ENCODE measurements around the gene FHDC1. TPM values are rescaled to one million over a fixed set of nuclear protein-coding genes. Genes with fewer than 3 reads are reported as not detected.

Gene FHDC1
- total RNA-seq, 1 experiment from 2014 or later: 18.1 TPM

- TF ChIP-seq ZBTB43 (CRISPR knock-in tag; IDR thresholded peaks at IDR 0.05) (no peak), JUN (CRISPR knock-in tag; IDR thresholded peaks at IDR 0.05) (no peak), E2F4 (CRISPR knock-in tag; IDR thresholded peaks at IDR 0.05; ENCODE audit: borderline replicate concordance, low read depth) (no peak), TEAD4 (CRISPR knock-in tag; IDR thresholded peaks at IDR 0.05) (no peak), ZNF423 (CRISPR knock-in tag; IDR thresholded peaks at IDR 0.05) (no peak), NFATC4 (CRISPR knock-in tag; IDR thresholded peaks at IDR 0.05) (no peak), ETV6 (CRISPR knock-in tag; IDR thresholded peaks at IDR 0.05) (no peak), ESRRA (CRISPR knock-in tag; IDR thresholded peaks at IDR 0.05; ENCODE audit: borderline replicate concordance) (no peak), ELF4 (CRISPR knock-in tag; IDR thresholded peaks at IDR 0.05; ENCODE audit: low read depth) (no peak), CBFB (CRISPR knock-in tag; IDR thresholded peaks at IDR 0.05; ENCODE audit: low read depth) (no peak), ZNF425 (CRISPR knock-in tag; conservative IDR thresholded peaks at IDR 0.05) (no peak), ATF1 (CRISPR knock-in tag; IDR thresholded peaks at IDR 0.05) (no peak), CTCF (IDR thresholded peaks at IDR 0.05) (no peak), ZNF671 (CRISPR knock-in tag; IDR thresholded peaks at IDR 0.05) (no peak), HMGA2 (CRISPR knock-in tag; IDR thresholded peaks at IDR 0.05) (no peak), GRHL2 (CRISPR knock-in tag; IDR thresholded peaks at IDR 0.05; ENCODE audit: insufficient replicate concordance, severe bottlenecking) (no peak)
- TF ChIP-seq, protein P1, sequence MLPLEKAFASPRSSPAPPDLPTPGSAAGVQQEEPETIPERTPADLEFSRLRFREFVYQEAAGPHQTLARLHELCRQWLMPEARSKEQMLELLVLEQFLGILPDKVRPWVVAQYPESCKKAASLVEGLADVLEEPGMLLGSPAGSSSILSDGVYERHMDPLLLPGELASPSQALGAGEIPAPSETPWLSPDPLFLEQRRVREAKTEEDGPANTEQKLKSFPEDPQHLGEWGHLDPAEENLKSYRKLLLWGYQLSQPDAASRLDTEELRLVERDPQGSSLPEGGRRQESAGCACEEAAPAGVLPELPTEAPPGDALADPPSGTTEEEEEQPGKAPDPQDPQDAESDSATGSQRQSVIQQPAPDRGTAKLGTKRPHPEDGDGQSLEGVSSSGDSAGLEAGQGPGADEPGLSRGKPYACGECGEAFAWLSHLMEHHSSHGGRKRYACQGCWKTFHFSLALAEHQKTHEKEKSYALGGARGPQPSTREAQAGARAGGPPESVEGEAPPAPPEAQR (CRISPR knock-in tag; IDR thresholded peaks at IDR 0.05): no peak
- TF ChIP-seq, protein P2, sequence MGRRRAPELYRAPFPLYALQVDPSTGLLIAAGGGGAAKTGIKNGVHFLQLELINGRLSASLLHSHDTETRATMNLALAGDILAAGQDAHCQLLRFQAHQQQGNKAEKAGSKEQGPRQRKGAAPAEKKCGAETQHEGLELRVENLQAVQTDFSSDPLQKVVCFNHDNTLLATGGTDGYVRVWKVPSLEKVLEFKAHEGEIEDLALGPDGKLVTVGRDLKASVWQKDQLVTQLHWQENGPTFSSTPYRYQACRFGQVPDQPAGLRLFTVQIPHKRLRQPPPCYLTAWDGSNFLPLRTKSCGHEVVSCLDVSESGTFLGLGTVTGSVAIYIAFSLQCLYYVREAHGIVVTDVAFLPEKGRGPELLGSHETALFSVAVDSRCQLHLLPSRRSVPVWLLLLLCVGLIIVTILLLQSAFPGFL (CRISPR knock-in tag; IDR thresholded peaks at IDR 0.05; ENCODE audit: borderline replicate concordance): no peak
- TF ChIP-seq, protein P3, sequence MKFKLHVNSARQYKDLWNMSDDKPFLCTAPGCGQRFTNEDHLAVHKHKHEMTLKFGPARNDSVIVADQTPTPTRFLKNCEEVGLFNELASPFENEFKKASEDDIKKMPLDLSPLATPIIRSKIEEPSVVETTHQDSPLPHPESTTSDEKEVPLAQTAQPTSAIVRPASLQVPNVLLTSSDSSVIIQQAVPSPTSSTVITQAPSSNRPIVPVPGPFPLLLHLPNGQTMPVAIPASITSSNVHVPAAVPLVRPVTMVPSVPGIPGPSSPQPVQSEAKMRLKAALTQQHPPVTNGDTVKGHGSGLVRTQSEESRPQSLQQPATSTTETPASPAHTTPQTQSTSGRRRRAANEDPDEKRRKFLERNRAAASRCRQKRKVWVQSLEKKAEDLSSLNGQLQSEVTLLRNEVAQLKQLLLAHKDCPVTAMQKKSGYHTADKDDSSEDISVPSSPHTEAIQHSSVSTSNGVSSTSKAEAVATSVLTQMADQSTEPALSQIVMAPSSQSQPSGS (CRISPR knock-in tag; IDR thresholded peaks at IDR 0.05; ENCODE audit: borderline replicate concordance, low read depth): no peak
- TF ChIP-seq, protein P4, sequence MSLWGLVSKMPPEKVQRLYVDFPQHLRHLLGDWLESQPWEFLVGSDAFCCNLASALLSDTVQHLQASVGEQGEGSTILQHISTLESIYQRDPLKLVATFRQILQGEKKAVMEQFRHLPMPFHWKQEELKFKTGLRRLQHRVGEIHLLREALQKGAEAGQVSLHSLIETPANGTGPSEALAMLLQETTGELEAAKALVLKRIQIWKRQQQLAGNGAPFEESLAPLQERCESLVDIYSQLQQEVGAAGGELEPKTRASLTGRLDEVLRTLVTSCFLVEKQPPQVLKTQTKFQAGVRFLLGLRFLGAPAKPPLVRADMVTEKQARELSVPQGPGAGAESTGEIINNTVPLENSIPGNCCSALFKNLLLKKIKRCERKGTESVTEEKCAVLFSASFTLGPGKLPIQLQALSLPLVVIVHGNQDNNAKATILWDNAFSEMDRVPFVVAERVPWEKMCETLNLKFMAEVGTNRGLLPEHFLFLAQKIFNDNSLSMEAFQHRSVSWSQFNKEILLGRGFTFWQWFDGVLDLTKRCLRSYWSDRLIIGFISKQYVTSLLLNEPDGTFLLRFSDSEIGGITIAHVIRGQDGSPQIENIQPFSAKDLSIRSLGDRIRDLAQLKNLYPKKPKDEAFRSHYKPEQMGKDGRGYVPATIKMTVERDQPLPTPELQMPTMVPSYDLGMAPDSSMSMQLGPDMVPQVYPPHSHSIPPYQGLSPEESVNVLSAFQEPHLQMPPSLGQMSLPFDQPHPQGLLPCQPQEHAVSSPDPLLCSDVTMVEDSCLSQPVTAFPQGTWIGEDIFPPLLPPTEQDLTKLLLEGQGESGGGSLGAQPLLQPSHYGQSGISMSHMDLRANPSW (CRISPR knock-in tag; conservative IDR thresholded peaks at IDR 0.05; ENCODE audit: low read depth): no peak
- ChIA-PET POLR2A (interaction anchor here (1.5 kb wide), 1 partner anchor 10 kb away, joined by 3 read pairs; no protein-coding TSS in a partner anchor), CTCF (interaction anchor here (0.9 to 2.3 kb wide), 2 partner anchors 12 to 83 kb away, joined by 3 to 9 read pairs; no protein-coding TSS in a partner anchor)
- H3K27me3 Mint-ChIP-seq (ENCODE audit: low read depth): no peaks in the 10 kb centered on the region; the same call in 1 of the 2 replicates
- ATAC-seq: no peak
- no peaks in the 10 kb centered on the region for H3K9me3 Mint-ChIP-seq
- no peaks in the 10 kb centered on the region for H3K36me3 Mint-ChIP-seq
- H3K4me3 Mint-ChIP-seq: no peak overlapping the region
- DNase-seq (ENCODE audit: low spot score): no peak
- no peak overlapping the region for H3K27ac Mint-ChIP-seq
- H3K4me1 Mint-ChIP-seq: peaks cover 56% of the 10 kb centered on the region
These were observed 63.9 kb downstream of the FHDC1 start for GRCh38 chr4:153000076-153000420.

All from WTC11 (cell line).